Activated T-cell treated with anti-CD3 and anti-CD28 coated beads, Interleukin-2, amount 50 U/mL, for 1 hour (primary cell): ENCODE results near the gene SND1.

Source experiments
- DNase-seq: peaks from one replicate; pipeline ENCODE4 v3.0.0-alpha.2; 2020

SND1 gene

DNA sequence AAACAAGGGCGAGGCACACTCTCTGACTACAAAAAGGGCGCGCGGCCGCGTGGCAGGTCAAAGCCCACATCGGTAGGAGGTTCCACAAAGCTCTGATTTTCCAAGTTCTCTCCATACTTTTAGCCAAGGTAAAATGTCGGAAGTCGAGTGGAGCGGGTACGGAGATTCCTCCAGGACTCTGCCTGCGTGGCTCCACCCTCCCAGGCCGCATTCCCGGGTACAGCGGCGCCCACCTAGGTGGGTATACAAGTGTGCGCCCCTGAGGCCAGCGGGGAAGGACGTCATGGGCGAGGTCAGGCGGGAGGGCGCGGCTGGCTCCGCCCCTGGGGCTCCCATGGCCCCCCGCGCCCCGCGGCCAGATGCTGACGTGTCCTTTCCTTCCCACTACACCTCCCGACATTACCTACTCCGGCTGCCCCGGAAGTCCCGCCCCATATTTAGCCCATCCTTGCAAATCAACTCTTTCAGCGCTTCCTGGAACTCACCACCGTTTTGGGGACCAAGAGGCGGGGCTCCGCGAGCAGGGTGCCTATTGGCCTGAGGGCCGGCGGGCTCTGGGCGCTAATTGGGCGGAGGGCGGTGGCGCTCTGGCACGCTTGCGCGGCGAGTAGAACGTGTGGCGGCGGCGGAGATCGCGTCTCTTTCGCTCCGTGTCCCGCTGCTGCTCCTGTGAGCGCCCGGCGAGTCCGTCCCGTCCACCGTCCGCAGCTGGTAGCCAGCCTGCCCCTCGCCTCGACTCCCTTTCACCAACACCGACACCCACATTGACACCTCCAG lies at the start of gene SND1:
SND1 (plus strand) TSS at position 639 of the 777 bp plus-strand sequence. CDS start 180 bp downstream, outside the sequence.
- DNase-seq, result peak; percentile 97

DNA sequence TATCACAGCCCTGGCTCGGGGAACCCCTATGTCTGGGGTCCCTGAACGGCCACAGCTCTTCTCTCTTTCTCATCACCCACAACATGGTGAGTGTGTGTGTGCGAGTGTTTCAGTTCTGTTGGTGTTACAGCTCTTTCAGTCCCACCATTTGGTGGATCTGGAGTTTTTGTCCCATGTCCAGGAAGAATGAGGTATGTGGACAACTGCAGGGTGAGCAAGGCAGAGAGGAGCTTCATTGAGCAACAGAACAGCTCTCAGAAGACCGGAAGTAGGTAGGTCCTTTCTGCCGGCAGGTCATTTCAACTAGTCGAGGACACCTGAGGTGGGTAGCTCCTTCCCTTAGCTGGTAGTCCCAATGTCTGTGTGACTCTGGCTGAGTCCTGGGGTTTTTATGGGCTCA lies 43.5 kb upstream of the SND1 start:
- DNase-seq, result no peak

DNA sequence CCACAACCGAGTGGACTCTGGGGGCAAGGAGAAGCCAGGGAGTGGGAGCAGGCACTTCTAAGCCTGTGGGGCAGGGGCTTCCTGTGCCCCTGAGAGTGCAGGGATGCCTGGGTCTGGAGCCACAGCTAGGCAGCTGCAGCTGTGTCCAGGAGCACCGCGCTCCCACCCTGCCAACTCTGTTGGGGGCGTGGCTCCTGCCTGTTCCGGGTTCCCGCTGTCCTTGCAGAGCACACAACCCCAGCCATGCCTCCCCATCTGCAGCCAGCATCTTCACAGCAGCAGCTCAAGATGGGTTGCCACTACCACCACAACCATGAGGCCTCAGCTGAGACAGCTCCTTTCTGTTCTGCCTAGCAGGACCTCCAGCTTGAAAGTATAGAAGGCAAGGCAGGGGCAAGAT lies 42.7 kb upstream of the SND1 start:
- no peak for DNase-seq

DNA sequence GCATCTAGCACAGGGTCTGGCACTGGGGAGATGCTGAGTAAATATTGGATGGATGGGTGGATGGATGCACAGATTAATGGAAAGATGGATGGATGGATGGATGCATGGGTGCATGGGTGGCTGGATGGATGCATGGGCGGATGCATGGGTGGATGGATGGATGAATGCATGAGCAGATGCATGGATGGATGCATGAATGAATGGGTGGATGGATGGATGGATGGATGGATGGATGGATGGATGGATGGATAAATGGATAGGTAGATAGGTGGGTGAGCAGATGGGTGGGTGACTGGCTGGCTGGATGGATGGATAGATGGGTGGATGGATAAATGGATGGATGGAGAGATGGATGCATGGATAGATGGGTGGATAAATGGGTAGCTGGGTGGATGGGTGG lies 39.7 kb upstream of the SND1 start:
- DNase-seq, result no peak

DNA sequence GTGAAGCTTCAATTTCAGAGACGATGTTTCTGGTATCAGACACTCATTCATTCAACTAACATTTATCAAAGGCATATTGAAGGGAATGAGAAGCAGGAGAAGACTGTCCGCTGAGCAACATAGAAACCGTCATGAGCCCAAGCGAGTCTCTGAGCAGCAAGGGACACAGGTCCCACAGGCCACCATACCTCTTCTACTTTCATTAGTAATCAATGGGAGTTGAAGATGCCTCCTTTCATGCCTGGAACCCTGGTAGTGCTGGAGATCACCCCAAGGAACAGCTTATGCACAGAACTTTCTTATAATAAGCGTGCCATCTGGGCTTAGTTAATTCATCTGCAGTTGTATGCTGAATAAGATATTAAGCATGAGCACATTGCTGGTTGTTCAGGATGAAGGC lies 35.3 kb upstream of the SND1 start:
- DNase-seq, result no peak

DNA sequence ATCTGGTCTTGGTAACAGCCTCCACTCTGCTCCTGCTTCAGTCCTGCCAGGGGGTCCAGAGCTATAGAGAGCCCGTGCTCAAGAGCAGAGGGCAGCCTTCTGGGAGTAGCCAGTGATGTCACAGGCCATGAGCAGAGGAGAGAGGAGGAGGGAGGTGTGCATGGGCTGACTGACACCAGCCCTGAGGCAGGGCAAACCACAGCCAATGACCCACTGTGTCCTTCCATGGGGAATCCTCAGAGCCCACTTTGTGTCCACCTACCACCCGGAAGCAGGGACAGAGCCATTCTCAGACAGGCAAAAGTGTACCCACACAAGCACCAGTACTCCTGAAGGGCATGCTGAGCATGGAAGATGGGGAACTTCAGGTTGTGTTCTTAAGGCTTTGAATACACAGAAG lies 34.0 kb upstream of the SND1 start, which contains the start of gene PAX4:
PAX4 (minus strand) TSS at position 101 of the 400 bp plus-strand sequence. CDS start 2,214 bp downstream, outside the sequence.
- no peak for DNase-seq

DNA sequence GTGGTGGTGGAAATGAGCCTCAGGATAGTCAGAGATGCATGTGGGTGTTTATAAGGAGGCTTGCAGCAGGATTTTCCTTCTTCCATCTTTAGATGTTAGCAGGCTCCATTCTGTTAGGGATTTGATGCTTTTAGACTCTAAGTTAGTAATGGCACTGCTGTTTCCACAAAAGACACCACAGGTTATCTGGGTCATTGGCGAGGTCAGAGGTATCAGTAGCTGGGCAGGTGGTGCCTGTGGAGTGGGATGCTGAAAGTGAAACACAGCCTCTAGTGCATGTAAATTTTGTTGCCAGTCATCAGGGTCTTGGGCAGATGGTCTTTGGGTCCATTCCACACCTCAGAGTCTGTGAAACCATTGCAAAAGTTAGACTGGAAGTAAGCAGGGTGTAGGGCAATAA lies 33.2 kb upstream of the SND1 start:
- DNase-seq, result no peak

DNA sequence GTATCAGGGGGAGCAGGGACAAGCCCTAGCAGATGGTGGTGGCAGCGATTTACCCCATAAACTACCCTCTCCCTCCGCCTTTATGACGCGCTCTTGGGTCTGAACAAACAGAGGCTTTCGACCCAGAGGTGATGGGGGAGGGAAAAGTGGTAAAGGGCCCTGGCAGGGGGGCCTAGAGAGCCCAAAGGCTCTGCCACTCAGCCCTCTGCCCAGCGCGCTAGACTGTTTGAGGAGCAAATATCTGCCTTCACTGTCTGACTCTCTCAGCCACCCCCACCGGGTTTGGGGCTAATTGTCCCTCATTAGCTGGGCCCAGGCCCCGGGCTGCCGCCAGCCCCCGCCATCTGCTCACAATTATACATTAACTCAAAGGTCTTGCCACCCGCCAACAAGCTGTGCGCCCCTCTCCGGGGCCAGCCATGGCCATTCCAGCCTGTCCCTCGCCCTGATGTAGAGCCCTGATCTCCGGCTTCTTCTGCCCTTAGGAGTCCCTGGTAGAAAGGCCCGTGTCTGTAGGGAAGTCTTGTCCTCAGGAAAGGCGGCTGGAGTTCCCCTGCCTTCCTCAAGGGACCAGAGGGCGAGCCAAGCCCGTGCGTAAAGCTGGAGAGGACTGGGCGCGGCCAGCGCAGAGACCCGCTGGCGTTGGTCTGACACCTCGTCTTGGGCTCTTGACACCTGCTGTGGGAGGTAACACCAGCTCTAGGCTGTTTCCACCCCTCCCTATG lies 32.2 kb upstream of the SND1 start:
- DNase-seq, result no peak

DNA sequence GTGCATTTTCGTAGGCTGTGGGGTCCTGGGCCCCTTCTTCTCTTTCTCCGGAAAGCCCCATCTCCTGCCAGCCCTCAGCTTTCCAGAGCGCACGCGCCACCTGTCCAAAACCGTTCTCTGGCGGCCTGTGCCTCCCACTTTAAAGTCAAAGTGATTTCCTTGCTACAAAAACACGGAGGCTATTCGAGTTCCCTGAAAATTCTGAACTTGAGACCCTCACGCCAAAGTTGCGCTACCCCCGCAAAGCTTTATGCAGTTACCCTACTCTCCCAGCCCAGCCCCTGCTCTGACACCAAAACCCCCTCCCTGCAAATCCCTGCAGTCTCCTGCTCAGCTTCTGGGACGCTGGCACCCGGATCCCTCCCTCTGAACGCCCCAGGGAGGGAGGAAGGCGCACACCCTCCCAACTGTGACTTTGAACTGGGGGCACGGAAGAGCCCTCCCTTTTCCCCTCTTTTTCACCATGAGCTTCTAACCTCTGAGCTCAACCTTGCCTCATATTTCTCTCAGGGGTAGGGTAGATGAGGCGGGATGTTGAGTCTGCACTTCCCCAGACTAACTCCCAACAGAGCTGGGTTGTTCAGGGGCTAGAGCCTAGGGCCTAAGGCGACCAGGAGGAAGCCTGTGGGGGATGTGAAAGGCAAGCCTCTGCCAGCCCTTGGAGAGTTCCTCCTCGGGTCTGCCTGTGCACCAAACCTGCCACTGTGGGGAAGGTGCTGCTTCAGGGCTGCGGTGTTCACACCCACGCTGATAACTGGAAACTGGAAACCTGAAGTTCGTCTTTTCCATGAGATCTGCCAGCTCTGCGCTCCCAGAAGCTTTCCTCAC lies 31.4 kb upstream of the SND1 start:
- DNase-seq, result no peak

DNA sequence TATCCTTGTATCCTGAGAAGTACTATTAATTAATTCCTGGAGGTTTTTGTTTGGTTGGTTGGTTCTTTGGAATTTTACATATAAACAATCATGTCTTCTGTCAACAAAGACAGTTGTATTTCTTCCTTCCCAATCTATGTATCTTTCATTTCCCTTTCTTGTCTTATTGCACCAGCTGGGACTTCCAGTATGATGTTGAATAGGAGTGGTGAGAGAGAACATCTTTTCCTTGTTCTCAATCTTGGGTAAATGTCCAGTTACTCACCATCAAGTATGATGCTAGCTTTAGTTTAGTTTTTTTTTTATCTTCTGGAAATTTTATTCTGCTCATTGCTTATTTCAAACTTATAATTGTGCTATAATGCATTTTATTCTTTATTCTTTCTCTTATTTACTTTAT lies 26.7 kb upstream of the SND1 start:
- no peak for DNase-seq

DNA sequence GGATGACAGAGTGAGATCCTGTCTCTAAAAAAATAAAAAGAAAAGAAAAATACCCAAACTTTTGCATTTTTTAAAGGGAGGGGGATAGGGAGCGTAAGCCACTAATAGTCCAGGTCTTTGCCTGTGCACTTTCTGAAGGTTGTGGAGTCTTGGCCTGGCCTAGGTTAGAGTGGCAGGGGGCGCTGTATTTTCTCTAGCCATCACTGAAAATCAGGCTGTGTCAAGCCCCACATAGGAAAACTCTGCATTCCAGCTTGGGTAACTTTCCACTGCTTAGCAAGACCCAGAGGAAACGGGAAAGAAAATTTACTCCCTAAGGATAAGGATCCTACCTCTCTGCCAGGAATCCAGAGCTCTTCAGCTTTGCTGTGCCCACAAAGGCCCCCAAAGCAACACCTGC lies 23.5 kb upstream of the SND1 start:
- no peak for DNase-seq

DNA sequence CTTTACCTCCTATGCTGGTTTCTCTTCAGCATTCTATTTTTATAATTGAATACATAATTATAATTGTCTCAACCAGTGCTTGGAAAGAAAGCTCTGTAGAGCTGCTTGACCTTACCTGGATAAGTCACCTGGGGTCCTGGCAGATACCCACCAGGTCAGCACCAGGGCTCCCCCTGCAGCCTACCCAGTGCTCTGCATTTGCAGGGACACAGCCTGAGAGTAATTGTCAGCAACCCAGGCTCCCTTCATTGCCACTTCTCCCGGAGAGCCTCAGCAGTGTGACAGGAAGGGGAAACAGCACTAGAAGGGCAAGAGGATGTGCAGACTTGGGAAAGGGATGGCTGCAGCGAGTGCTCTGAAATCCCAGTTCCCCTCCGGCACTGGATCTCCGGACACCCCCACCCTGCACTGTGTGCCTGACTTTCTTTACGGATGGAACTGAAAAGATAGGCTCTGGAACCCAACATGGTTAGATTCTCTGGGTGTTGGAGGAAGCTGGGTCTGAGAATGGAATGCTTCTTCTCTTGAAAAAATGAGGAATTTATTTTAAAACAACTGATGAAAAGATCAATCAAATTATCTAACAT lies 22.6 kb upstream of the SND1 start:
- DNase-seq, result peak; percentile 45

DNA sequence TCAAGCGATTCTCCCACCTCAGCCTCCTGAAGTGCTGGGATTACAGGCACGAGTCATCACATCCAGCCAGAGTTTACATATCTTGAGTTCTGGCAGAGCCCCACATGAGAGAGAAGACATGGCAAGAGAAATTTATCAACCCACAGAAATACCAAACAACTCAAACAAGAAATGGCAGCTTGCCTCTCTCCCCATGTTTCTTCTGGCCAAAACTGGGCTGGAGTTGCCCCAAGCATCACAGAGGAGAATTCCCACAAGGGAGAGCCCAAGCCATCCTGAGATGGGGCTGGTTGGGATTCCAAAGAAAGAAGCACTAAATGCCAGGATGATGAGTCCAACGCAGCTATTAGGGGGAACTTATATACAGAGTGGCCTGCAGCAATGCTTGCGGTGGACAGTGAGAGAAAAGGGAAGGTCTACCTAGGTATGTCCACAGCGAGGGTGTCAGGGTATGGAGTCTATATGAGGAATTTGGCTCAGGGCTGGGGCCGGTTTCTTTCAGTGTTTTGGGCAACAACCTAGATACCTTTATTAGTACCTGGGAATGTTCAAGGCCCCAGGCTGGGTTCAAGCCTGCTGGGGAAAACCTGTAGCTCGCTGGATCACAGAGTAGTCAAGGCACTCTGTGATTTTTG lies 19.6 kb upstream of the SND1 start:
- no peak for DNase-seq

DNA sequence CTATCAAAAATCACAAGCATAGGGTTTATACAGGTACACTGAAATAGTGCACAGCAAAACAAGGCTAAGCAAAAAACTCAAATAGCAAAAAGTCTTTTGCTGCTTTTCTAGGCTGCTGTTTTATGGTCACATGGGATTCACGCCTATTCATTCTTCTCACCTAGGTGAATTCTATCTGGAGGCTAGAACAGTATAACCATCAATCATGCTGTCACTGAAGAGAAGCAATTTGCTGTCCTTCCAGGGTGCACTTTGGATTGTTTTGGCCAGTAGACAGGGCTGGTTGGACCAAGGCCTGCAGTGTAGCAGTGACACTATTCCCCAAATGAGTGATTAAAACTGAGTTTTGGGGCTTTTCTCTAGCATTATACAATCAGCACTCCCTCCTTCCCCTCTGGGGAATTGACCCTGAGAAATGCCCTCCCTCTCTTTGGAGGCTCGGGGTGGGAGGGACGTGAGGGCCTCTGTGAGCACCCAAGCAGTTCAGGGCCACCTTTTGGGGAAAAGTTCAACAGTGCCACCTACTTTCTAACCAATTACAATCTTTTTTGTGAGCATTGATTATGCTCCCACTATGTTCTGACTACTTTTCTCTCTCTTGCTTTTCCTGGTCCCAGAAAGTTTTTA lies 16.2 kb upstream of the SND1 start:
- DNase-seq, result no peak

DNA sequence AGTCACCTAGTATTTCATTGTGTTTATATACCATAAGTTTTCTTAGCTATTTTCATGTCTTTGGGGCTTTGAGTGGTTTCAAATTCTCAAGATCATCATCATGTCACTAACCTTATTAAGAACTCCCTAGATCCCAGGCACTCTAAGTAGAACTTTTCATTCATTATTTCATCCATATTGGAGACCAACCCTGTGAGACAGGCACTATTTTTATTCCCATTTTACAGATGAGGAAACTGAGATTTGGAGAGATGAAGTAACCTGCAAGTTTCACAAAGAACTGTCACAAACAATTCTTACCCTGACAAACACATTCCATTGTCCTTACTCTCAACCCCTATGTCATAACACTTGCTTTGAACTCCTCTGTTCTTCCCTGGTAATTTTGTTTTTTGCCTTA lies 13.8 kb upstream of the SND1 start:
- no peak for DNase-seq

DNA sequence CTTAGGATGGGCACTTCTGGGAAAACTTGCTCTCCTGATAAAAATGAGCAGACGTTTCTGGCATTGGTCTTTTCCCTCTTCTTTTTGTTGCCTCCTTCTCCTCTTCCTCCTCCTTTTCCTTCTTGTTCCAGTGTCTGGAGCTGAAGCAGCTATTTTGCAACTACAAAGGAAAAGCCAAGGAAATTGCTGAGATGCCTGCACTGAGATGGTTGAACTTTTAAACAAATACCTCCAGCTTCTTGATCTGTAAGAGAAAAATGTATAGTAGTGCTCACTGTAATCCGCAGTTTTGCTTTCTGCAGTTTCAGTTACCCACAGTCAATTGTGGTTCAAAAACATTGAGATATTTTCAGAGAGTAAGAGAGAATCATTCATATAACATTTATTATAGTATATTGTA lies 7.5 kb upstream of the SND1 start:
- DNase-seq, result no peak

DNA sequence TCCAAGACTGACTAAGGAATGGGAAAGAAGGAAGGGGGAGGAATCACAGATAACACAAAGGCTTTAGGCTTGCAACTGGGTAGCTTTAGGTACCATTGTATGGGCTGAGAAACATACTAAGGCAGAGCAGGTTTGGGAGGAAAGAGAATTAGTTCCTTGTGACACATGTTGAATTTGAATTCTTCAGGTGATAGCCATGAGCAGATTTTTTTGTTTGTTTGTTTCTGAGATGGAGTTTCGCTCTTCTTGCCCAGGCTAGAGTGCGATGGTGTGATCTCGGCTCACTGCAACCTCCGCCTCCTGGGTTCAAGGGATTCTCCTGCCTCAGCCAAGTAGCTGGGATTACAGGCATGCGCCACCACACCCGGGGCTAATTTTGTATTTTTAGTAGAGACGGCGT lies 4.4 kb upstream of the SND1 start:
- DNase-seq, result no peak

DNA sequence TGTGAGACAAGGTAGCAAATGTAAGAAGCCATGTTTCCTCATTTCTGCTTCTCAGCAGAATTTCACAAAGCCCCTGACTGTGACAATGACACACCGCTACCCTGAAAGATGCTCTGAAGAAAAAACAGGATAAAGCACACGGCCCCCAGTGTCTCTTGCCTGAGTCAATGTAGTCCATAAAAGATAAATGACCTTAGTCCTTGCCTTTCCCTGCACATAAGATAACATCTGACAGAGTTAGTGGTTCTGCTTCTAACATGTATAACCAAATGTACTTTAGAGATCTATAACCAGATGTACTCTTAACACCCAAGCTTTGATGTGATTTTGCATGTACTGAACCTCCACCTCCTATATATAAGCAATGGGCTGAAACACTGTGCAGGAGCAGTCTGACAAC lies 3.0 kb upstream of the SND1 start:
- no peak for DNase-seq

DNA sequence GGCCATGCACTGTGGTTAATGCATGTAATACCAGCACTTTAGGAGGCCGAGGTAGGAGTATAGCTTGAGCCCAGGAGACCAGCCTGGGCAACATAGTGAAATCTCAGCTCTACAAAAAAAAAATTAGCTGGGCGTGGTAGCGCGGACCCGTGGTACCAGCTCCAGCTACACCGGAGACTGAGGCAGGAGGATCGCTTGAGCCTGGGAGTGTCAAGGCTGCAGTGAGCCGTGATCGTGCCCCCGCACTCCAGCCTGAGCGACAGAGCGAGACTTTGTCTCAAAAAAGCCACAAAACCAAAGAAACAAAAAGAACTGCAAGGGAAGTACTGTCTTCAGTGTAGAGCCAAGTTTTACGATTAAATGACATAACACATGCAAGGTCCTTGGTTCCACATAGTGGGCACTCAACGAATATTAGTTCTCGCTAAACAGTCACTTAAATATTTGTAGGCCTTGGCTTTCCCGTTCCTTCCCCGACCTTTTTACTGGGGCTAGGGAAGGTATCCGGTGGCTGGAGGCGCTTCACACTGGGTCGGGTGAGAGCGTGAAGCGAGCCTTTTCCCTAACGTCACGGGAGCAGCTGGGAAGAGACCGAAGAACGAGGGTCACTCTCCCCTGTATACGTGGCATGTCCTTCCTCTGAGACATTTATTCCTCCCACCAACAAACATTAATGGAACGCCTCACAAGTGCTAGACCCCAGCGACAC lies 993 bp upstream of the SND1 start:
- DNase-seq, result peak; percentile 25

DNA sequence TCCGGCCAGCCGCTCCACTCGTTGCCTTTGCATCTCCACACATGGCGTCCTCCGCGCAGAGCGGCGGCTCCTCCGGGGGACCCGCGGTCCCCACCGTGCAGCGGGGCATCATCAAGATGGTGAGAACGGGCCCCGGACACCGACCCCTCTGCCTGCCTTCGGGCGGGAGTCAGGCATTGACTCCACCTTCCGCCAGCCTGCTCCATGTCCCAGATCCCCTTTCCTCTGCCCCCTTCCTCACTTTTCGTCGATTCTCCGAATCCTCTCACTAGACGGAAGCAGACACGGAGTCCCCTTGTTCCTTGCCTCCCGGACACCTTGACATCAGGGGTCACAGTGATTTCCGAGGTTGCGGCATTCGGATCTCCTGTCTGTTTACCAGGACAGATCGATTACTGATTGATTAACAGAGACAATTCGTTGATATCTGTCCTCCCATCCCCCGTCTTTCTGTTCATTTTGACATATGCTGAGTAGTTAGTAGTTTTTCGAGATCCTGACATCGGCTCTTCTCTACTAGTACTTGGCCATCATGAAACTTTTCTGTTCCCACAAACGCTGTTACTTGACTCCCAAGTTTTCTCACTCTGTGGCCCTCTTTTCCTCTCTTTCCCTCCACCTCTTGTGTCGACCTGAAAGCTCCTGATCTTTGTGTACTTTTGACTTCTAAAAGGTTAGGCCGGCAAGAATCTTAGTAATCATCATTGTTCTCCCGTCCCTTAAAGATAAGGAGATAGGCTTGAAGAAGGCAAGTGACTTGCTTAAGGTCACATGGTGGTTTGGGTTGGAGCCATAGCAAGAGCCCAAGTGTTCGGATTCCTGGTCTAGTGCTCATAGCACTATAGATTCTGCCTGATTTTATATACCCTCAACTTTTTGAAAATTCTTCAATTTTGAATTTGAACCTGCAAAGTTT lies 597 bp downstream of the SND1 start:
- no peak for DNase-seq
